HG03159 (cell line): ENCODE results near the gene MAFB.

Experiments
- ATAC-seq: cut with Tn5 transposase; IDR thresholded peaks from one replicate; pipeline ENCODE4 v1.9.1; 2021; ENCODE audit warnings: mild to moderate bottlenecking, moderate library complexity; ENCODE audit not compliant: unreplicated experiment

MAFB gene

GRCh38 chr20:40682104-40682981, 6.7 kb downstream of the MAFB start:
- ATAC-seq = no peak

- no peak for ATAC-seq
These were observed 7.4 kb downstream of the MAFB start for GRCh38 chr20:40681684-40682083.

- no peak for ATAC-seq
These were observed 7.9 kb downstream of the MAFB start for GRCh38 chr20:40681165-40681564.

GRCh38 chr20:40680161-40680959, 8.7 kb downstream of the MAFB start:
- peak; percentile 64 for ATAC-seq

GRCh38 chr20:40679184-40679583, 9.9 kb downstream of the MAFB start:
- no peak for ATAC-seq

GRCh38 chr20:40678286-40678875, 10.7 kb downstream of the MAFB start:
- ATAC-seq = no peak

- no peak for ATAC-seq
These were observed 11.6 kb downstream of the MAFB start for GRCh38 chr20:40677343-40677924.

- ATAC-seq = no peak
These were observed 12.4 kb downstream of the MAFB start for GRCh38 chr20:40676491-40677269.

- no peak for ATAC-seq
These were observed 13.3 kb downstream of the MAFB start for GRCh38 chr20:40675599-40676221.

GRCh38 chr20:40673442-40673841, 15.6 kb downstream of the MAFB start:
- ATAC-seq = no peak

GRCh38 chr20:40672095-40672494, 16.9 kb downstream of the MAFB start:
- ATAC-seq = no peak

- no peak for ATAC-seq
These were observed 18.8 kb downstream of the MAFB start for GRCh38 chr20:40670253-40670652.

GRCh38 chr20:40669692-40670091, 19.3 kb downstream of the MAFB start:
- ATAC-seq = no peak

- ATAC-seq = no peak
These were observed 20.4 kb downstream of the MAFB start for GRCh38 chr20:40668449-40669228.

GRCh38 chr20:40667503-40667902, 21.5 kb downstream of the MAFB start:
- ATAC-seq = no peak

- no peak for ATAC-seq
These were observed 22.7 kb downstream of the MAFB start for GRCh38 chr20:40666336-40666735.

GRCh38 chr20:40664891-40665290, 24.1 kb downstream of the MAFB start:
- ATAC-seq = no peak

GRCh38 chr20:40663991-40664880, 24.8 kb downstream of the MAFB start:
- no peak for ATAC-seq
